ENCODE measurements around the gene IKZF2. TPM values are rescaled to one million over a fixed set of nuclear protein-coding genes. Genes with fewer than 3 reads are reported as not detected.

IKZF2 gene
- total and polyA plus RNA-seq, 9 of the 15 experiments (the other 6 are each of a cell fraction or from before 2014, with no cell fraction given), result 0.04 to 0.54 (median 0.22) TPM

DNA sequence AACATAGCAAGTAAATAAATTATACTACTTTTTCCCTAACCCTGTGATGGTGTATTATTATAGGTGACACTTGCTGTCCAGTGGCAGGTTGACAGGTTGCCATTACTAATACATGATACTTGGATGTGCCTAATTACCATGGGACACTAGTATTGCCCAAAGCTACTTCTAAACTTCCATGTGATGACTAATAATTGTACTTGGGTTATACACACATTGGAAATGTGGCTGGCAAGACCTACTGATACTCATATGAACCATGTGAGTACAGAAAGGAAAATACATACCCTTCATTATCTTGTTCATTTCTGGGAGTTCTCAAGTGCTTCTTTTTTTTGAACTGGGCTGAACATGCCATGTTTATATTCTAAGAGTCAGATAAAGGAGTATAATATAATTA lies 156.4 kb downstream of the IKZF2 start (continued):
- TF ChIP-seq, protein P1, sequence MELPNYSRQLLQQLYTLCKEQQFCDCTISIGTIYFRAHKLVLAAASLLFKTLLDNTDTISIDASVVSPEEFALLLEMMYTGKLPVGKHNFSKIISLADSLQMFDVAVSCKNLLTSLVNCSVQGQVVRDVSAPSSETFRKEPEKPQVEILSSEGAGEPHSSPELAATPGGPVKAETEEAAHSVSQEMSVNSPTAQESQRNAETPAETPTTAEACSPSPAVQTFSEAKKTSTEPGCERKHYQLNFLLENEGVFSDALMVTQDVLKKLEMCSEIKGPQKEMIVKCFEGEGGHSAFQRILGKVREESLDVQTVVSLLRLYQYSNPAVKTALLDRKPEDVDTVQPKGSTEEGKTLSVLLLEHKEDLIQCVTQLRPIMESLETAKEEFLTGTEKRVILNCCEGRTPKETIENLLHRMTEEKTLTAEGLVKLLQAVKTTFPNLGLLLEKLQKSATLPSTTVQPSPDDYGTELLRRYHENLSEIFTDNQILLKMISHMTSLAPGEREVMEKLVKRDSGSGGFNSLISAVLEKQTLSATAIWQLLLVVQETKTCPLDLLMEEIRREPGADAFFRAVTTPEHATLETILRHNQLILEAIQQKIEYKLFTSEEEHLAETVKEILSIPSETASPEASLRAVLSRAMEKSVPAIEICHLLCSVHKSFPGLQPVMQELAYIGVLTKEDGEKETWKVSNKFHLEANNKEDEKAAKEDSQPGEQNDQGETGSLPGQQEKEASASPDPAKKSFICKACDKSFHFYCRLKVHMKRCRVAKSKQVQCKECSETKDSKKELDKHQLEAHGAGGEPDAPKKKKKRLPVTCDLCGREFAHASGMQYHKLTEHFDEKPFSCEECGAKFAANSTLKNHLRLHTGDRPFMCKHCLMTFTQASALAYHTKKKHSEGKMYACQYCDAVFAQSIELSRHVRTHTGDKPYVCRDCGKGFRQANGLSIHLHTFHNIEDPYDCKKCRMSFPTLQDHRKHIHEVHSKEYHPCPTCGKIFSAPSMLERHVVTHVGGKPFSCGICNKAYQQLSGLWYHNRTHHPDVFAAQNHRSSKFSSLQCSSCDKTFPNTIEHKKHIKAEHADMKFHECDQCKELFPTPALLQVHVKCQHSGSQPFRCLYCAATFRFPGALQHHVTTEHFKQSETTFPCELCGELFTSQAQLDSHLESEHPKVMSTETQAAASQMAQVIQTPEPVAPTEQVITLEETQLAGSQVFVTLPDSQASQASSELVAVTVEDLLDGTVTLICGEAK (IDR thresholded peaks at IDR 0.05), result no peak
- TF ChIP-seq, protein P1 (CRISPR knock-in tag; IDR thresholded peaks at IDR 0.05), result no peak
- TF ChIP-seq SIN3A (IDR thresholded peaks at IDR 0.05; ENCODE audit: borderline replicate concordance in 2 of 2, control insufficient read depth in 1 of 2, low read depth in 2 of 2, low read length in 2 of 2), result no peak
